Rectal smooth muscle tissue (tissue), 1 donor: Measurements from ENCODE around the gene PDLIM7.
"Not testable (repeated sequence)": the region's sequence is repeated elsewhere in the genome, so short reads cannot be mapped to it uniquely, and the experiment has no call there.

Experiments
- H3K27ac ChIP-seq: one replicate; pipeline ENCODE4 v1.7.0; 2013; ENCODE audit warnings: low read depth, low read length, inconsistent platforms
- H3K27me3 ChIP-seq: one replicate; pipeline ENCODE4 v1.7.0; 2013; ENCODE audit warnings: low read length; ENCODE audit not compliant: control insufficient read depth, insufficient read depth
- H3K36me3 ChIP-seq: one replicate; pipeline ENCODE4 v1.7.0; 2013; ENCODE audit warnings: low read length; ENCODE audit not compliant: control insufficient read depth, insufficient read depth
- H3K4me1 ChIP-seq: one replicate; pipeline ENCODE4 v1.7.0; 2013; ENCODE audit warnings: low read length; ENCODE audit not compliant: control insufficient read depth, insufficient read depth
- H3K4me3 ChIP-seq: one replicate; pipeline ENCODE4 v1.7.0; 2013; ENCODE audit warnings: low read length
- H3K9ac ChIP-seq: one replicate; pipeline ENCODE4 v1.7.0; 2013; ENCODE audit warnings: low read length

Gene PDLIM7, protein sequence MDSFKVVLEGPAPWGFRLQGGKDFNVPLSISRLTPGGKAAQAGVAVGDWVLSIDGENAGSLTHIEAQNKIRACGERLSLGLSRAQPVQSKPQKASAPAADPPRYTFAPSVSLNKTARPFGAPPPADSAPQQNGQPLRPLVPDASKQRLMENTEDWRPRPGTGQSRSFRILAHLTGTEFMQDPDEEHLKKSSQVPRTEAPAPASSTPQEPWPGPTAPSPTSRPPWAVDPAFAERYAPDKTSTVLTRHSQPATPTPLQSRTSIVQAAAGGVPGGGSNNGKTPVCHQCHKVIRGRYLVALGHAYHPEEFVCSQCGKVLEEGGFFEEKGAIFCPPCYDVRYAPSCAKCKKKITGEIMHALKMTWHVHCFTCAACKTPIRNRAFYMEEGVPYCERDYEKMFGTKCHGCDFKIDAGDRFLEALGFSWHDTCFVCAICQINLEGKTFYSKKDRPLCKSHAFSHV

DNA sequence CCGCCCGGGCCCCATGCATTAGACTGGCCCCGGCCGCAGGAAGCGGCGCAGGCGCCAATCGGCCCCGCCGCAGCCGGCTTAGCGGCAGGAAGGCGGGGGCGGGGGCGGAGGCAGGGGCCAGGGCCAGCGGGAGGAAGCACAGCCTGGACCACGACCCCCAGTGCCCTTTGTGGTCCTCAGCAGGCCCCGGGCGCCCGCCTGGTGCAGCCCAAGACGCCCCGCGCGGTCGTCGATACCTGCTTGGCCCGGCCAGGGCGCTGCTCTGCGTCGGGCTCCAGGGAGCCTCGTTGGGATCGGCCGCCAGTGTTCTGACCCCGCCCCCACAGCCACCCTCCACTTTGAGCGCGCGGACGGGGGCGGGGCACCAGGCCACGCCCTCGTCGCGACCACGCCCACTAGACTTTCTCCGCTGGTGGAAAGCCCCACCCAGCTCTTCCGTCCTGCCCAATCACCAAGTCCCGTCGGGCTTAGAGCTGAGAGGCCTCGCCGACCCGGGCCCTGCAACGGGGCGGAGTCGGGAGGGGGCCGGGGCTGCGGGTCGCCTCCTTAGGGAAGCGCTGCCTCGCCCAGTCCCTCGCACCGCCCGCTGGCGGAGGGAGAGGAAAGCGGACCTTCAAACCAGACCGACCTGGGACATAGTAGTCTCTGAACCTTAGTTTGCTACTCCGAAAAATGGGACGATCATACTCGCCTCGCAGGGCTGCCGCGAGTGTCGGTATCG, at the start of gene PDLIM7:
TSS of gene PDLIM7 (minus strand) at position 313 of the 721 bp plus-strand sequence. CDS start 1,092 bp downstream, outside the sequence.
- peaks cover 4% of the 10 kb centered on the region for H3K27me3 ChIP-seq
- H3K4me1 ChIP-seq, result peaks cover 31% of the 10 kb centered on the region
- peak within 1 kb of the TSS; percentile 81 for H3K9ac ChIP-seq
- peak within 1 kb of the TSS; percentile 76 for H3K4me3 ChIP-seq
- H3K27ac ChIP-seq, result peak within 1 kb of the TSS; percentile 100
- H3K36me3 ChIP-seq, result peaks cover 2% of the 10 kb centered on the region

DNA sequence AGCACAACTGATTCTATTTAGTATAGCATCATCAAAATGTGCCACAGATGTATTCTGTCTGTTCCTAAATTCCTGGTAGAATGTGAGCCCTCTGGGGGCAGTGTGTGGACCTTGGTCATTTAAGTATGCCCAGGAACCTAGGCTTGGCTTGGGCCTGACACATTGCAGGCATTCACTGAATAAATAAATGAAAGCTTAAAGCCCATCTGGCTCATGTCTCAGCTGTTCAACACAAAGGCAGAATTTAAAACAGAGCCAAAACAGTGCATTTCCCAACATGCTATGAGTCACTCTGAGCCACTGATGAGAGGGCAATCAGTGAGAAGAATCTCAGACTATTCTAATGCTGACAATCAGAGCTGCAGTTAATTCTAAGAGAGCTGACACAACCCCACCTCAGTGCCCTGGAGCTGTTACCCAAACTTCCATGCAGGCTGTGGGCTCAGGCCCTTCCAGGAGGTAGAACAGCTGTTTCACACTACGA, 48.9 kb upstream of the PDLIM7 start:
- Histone ChIP-seq H3K9ac (no peak overlapping the region), H3K36me3 (peaks cover 4% of the 10 kb centered on the region), H3K27ac (peak overlapping the region; percentile 76), H3K4me3 (no peak overlapping the region), H3K4me1 (peaks cover 21% of the 10 kb centered on the region), H3K27me3 (no peaks in the 10 kb centered on the region)

DNA sequence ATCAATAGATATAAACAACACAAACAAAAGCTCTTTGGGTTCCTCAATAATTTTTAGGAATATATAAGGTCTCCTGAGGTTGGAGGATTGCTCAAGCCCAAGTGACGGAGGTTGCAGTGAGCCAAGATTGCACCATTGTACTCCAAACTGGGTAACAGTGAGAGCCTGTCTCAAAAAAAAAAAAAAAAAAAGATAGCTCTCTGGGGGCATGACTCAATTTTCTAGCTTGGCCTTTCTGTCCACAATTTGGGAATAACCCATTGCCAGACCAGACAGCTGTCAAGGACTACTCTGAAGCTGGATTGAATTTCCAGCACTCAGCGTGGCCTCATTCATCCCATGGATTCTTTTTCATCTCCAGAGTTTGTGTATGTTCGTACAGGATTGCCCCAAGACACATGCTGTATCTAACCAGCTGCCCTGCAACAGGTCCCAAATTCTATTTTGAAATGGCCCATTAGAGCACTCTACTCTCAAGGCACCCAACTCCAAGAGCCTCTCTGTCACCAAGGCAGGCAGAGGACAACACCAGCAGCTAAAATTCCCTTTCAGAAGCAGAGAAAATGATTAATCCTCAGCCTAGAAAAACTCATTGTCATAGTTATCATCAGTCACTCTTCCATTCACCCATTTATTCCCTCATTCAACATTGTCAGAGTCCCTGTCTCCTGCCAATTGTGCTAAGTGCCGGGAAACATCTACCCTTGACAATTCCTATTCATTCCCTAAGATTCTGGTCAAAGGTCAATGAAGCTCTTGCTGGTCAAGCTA, 48.3 kb upstream of the PDLIM7 start:
- Histone ChIP-seq H3K4me1 (peaks cover 21% of the 10 kb centered on the region), H3K4me3 (no peak overlapping the region), H3K27me3 (no peaks in the 10 kb centered on the region), H3K9ac (no peak overlapping the region), H3K27ac (peak overlapping the region; percentile 58), H3K36me3 (peaks cover 4% of the 10 kb centered on the region)

DNA sequence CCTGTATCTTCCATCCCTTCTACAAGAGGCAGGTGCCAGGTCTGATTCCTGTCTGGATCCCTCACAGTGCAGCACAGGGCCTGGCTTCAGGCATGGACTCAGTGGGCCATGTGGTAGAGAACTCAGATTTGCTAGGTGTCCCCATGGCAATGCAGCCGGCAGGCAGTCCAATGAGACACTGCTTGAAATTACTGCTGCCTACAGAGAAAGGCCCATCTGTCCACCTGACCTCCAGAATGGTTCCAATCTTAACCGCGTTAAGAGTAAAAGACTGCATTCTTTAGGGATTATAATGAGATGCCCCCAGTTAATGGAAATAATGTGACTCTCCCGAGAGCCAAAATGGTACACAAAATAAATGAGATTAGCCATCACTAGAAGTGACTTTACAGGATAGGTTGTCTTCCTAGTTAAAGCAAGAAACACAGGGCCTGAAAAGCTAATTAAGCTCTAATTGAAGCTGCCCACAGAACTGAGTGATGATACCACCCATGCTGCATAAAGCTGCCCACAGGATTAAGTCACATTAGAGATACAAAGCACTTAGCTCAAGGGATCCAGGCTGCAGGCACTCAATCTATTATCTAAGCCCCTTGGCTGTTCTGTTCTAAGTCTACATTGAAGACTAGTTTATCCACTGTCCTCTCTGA, 45.5 kb upstream of the PDLIM7 start:
- H3K4me1 ChIP-seq, result peaks cover 32% of the 10 kb centered on the region
- H3K36me3 ChIP-seq, result peaks cover 3% of the 10 kb centered on the region
- H3K4me3 ChIP-seq, result no peak overlapping the region
- H3K9ac ChIP-seq, result no peak overlapping the region
- no peaks in the 10 kb centered on the region for H3K27me3 ChIP-seq
- H3K27ac ChIP-seq, result no peak overlapping the region

DNA sequence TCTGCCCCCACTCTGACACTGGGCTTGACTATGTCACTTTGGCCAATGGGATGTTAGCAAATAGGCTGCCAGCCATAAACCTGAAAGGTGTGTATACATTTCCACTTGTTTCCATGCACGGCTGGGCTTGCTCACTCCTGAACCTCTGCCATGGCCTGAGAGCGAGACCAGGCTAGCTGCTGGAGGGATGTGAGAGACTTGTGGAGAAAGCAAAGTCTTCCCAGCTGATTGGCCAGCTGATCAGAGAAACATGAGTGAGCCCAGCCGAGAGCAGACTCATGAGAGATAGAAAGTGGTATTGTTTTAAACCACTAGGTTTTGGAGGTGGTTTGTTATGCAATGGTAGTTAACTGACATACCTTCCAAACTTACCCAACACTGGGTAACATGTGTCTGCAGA, 43.0 kb upstream of the PDLIM7 start:
- Histone ChIP-seq H3K27me3 (no peaks in the 10 kb centered on the region), H3K27ac (no peak overlapping the region), H3K36me3 (peaks cover 12% of the 10 kb centered on the region), H3K4me3 (no peak overlapping the region), H3K4me1 (peaks cover 30% of the 10 kb centered on the region), H3K9ac (no peak overlapping the region)

DNA sequence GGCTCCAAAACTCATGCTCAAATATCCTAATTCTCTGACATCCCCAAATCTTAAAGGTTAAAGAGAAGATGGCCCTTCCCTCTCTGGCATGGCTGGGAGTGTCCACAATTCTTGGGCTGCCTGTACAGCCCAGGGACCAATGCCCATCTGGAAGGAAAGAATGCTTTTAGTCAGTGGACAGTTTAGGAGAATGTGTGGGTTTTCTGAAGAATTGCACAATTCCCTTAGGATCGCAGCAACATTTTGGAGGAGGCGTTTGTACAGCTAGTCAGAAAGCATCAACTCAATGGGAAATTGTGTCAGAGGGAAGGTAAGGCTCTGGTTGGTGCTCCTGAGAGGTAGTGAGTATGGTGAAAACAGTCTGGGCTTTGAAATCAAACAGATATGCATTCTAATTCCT, 42.0 kb upstream of the PDLIM7 start:
- peaks cover 32% of the 10 kb centered on the region for H3K4me1 ChIP-seq
- no peak overlapping the region for H3K4me3 ChIP-seq
- no peak overlapping the region for H3K9ac ChIP-seq
- H3K27ac ChIP-seq, result no peak overlapping the region
- H3K36me3 ChIP-seq, result peaks cover 12% of the 10 kb centered on the region
- H3K27me3 ChIP-seq, result no peaks in the 10 kb centered on the region

DNA sequence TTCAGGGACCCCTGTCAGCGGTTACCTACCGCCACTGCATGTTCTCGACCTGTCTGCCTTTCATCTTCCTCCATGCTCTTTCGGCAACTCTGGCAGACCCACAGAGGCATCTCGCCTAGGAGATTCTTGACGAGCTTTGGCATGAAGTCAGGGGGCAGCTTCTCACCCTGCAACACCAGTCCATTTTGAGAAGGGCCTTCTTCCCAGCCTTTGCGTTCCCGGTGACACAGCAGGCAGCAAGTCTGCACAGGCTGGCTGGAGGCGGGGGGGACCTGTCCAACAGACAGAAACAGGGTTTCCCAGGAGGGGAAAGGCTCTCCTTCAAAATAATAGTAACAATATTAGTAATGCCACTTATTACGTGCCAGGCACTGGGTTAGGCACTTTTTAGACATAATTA, 41.5 kb upstream of the PDLIM7 start:
- no peak overlapping the region for H3K4me3 ChIP-seq
- no peaks in the 10 kb centered on the region for H3K27me3 ChIP-seq
- no peak overlapping the region for H3K27ac ChIP-seq
- no peak overlapping the region for H3K9ac ChIP-seq
- H3K4me1 ChIP-seq, result peaks cover 32% of the 10 kb centered on the region
- peaks cover 14% of the 10 kb centered on the region for H3K36me3 ChIP-seq

DNA sequence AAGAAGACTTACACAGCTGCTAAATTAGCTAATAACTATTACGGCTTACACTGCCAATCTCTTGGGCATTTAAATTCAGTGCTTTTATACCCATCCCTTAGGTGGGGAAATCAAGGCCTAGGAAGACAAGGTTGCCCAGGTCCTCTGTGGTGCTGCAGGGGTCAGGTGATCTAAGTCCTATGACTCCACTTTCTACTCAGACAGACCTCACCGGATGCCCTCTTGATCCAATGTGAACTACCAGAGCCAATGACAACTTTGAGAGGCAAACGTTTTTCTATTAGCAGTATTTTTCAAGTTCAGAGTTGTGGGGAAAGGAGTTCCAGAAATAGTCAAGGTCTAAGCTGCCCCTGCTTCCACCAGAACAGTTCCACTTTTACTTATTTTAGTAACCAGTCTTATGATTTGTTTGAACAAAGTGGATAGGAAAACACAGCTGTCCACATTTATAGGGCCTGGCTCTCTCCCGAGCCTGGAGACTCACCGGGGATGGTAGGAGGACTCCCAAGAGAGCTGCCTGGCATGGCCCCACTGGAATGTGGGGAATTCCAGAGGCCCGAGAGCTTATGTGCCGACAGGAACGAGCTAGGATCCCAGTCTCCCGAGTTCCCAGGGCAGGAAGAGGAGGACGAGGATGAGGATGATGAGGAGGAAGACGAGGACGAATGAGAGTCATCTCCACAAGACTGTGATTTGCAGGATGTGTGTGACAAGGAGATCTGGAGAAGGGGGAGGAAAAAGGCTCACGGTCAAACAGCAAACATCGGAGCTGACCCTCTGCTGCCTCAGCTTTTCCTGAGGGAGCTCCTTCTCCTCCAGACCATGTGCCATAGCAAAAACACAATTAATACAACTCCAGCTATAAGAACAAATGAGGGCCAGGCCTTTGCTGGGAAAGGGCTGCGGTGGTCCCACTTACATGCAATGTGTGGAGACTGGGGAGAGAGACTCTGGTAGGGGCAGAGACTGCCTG, 40.3 kb upstream of the PDLIM7 start:
- H3K27ac ChIP-seq, result peak overlapping the region; percentile 29
- H3K27me3 ChIP-seq, result no peaks in the 10 kb centered on the region
- H3K4me1 ChIP-seq, result peaks cover 32% of the 10 kb centered on the region
- H3K36me3 ChIP-seq, result peaks cover 21% of the 10 kb centered on the region
- H3K9ac ChIP-seq, result no peak overlapping the region
- H3K4me3 ChIP-seq, result no peak overlapping the region

DNA sequence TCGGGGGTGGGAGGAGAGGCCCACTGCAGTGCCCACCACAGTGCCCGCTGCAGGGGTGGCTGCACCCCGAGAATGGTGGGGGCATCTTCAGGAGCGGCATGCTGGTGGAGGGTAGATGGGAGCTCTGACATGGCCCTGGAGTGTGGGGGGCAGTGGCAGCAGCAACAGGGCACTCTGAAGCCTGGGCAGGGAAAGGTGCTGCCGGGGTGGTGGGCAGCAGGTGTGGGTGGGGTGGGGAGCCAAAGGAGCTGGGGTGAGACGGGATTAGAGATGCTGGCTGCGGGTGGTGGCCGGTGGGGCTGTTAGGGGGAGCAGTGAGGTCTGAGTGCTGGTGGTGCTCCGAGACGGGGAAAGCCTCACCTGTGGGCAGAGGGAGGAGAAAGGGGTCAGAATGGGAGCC, 39.0 kb upstream of the PDLIM7 start:
- no peaks in the 10 kb centered on the region for H3K27me3 ChIP-seq
- no peak overlapping the region for H3K27ac ChIP-seq
- peaks cover 30% of the 10 kb centered on the region for H3K36me3 ChIP-seq
- H3K4me3 ChIP-seq, result no peak overlapping the region
- peaks cover 32% of the 10 kb centered on the region for H3K4me1 ChIP-seq
- no peak overlapping the region for H3K9ac ChIP-seq

DNA sequence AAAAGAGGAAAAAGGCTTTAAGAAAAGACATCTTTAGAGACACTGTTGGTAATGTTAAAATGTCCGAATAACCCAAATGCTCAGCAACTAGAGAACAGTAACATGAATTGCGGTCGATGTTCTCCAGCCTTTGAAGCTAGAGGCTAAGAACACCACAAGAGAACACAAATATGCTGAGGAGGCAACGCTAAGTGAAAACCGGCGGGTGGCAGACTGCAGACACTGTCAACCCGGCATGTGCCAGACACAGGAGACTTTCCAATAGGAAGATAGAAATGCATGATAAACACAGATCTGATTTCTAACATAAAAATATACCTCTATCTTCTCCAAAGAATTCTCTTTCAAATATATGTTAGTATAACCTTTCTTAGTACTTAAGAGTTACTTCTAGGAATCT, 37.7 kb upstream of the PDLIM7 start:
- peaks cover 32% of the 10 kb centered on the region for H3K4me1 ChIP-seq
- peaks cover 37% of the 10 kb centered on the region for H3K36me3 ChIP-seq
- H3K27ac ChIP-seq, result no peak overlapping the region

DNA sequence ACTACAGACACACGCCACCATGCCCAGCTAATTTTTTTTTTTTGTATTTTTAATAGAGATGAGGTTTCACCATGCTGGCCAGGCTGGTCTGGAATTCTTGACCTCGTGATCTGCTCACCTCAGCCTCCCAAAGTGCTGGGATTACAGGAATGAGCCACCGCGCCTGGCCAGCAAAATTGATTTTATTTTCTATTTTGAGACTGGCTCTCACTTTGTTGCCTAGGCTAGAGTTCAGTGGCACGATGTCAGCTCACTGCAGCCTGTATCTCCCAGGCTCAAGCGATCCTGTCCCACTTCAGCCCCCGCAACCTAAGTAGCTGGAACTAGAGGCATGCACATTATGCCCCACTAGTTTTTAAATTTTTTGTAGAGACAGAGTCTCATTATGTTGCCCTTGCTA, 37.0 kb upstream of the PDLIM7 start:
- H3K4me1 ChIP-seq, result peaks cover 31% of the 10 kb centered on the region
- H3K36me3 ChIP-seq, result peaks cover 43% of the 10 kb centered on the region
- H3K27ac ChIP-seq, H3K27me3 ChIP-seq, H3K9ac ChIP-seq, H3K4me3 ChIP-seq: not testable (repeated sequence)

More for the DNA sequence above, 37.7 kb upstream of the PDLIM7 start:
- no peak overlapping the region for H3K4me3 ChIP-seq
- no peak overlapping the region for H3K9ac ChIP-seq
- H3K27me3 ChIP-seq, result no peaks in the 10 kb centered on the region
